ACC112 (cell line): Measurements from ENCODE around the gene CPNE4.
"Not testable (repeated sequence)": the region's sequence is repeated elsewhere in the genome, so short reads cannot be mapped to it uniquely, and the experiment has no call there.

ENCODE experiments used
- H2AFZ ChIP-seq: fragments of 200-600 bp; sonication (generic); one replicate; pipeline ENCODE4 v1.6.0; 2017; ENCODE audit warnings: antibody characterized with exemption, low read length; ENCODE audit not compliant: unreplicated experiment
- H3K27ac ChIP-seq: fragments of 200-600 bp; sonication (generic); 2 replicates; pipeline ENCODE4 v1.5.1; 2014; ENCODE audit warnings: low read depth, mild to moderate bottlenecking, antibody characterized with exemption, low read length, moderate library complexity
- H3K27me3 ChIP-seq: fragments of 200-600 bp; sonication (generic); 2 replicates; pipeline ENCODE4 v1.6.1; 2014; ENCODE audit warnings: mild to moderate bottlenecking, antibody characterized with exemption, low read length, moderate library complexity, mixed read lengths; ENCODE audit not compliant: insufficient read depth
- H3K36me3 ChIP-seq: fragments of 200-600 bp; sonication (generic); 2 replicates; pipeline ENCODE4 v1.6.1; 2016; ENCODE audit warnings: mild to moderate bottlenecking, antibody characterized with exemption, low read length, moderate library complexity, mixed read lengths; ENCODE audit not compliant: insufficient read depth
- H3K4me1 ChIP-seq: fragments of 200-600 bp; sonication (generic); one replicate; pipeline ENCODE4 v1.6.1; 2016; ENCODE audit warnings: low read length, mixed read lengths; ENCODE audit not compliant: insufficient read depth, unreplicated experiment, control insufficient read depth
- H3K4me3 ChIP-seq: fragments of 200-600 bp; sonication (generic); 2 replicates; pipeline ENCODE4 v1.5.1; 2014; ENCODE audit warnings: mild to moderate bottlenecking, low read depth, low read length
- H3K79me2 ChIP-seq: fragments of 200-600 bp; sonication (generic); one replicate; pipeline ENCODE4 v1.6.0; 2016; ENCODE audit warnings: low read length; ENCODE audit not compliant: control insufficient read depth, unreplicated experiment, insufficient read depth

The CPNE4 gene

DNA sequence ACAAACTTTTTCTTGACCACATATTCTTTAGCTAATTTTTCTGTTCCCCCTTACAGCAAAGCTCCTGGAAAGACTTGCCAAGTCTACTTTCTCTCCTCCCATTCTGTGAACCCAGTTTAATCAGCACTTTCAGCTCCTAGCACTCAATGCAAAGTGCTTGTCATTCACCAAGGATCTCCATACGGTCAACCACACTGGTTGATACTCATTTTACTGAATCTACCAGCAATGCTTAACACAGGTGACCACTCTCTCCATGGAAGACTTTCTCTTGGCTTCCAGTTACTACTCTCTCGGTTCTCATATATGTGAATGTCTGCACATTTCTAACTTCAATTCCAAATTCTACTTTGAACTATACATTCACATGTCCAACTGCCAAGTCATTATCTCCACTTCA, 543.7 kb downstream of the CPNE4 start:
- Histone ChIP-seq H3K27me3 (no peaks in the 10 kb centered on the region), H3K4me1 (no peaks in the 10 kb centered on the region), H3K36me3 (peaks cover 55% of the 10 kb centered on the region), H2AFZ (no peak overlapping the region), H3K4me3 (no peak overlapping the region), H3K79me2 (peaks cover 24% of the 10 kb centered on the region), H3K27ac (no peak overlapping the region)

DNA sequence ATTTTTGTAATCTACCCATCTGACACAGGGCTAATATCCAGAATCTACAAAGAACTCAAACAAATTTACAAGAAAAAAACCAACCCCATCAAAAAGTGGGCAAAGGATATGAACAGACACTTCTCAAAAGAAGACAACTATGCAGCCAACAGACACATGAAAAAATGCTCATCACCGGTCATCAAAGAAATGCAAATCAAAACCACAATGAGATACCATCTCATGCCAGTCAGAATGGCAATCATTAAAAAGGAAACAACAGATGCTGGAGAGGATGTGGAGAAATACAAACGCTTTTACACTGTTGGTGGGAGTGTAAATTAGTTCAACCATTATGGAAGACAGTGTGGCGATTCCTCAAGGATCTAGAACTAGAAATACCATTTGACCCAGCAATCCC, 548.3 kb downstream of the CPNE4 start:
- peaks cover 29% of the 10 kb centered on the region for H3K36me3 ChIP-seq
- H3K4me1 ChIP-seq, H3K27ac ChIP-seq, H2AFZ ChIP-seq, H3K79me2 ChIP-seq, H3K27me3 ChIP-seq, H3K4me3 ChIP-seq: not testable (repeated sequence)

DNA sequence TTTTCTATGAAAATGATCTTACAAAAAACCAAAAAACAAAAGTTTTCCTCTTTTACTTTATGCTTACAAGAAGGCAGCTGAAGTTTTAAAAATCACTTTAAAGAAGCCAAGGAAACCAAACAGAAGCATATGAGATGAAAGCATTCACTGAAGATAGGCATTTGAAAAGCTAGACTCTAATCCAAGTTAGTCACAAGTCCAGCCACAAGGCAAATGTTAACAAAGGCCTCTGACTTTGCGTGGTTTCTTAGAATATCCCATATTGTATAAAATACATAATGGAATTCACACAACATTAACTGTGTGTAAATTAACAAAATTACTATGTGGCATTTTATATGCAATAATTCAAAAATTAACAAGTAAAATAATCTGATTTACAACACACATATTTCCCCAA, 549.7 kb downstream of the CPNE4 start:
- no peak overlapping the region for H3K27ac ChIP-seq
- H3K4me3 ChIP-seq: no peak overlapping the region
- H3K4me1 ChIP-seq: no peaks in the 10 kb centered on the region
- H3K36me3 ChIP-seq: peaks cover 27% of the 10 kb centered on the region
- H2AFZ ChIP-seq: no peak overlapping the region
- peaks cover 5% of the 10 kb centered on the region for H3K79me2 ChIP-seq
- H3K27me3 ChIP-seq: no peaks in the 10 kb centered on the region

GRCh38 chr3:131484496-131485111, 550.2 kb downstream of the CPNE4 start:
- H3K4me1 ChIP-seq: no peaks in the 10 kb centered on the region
- no peaks in the 10 kb centered on the region for H3K27me3 ChIP-seq
- no peak overlapping the region for H2AFZ ChIP-seq
- H3K79me2 ChIP-seq: peaks cover 5% of the 10 kb centered on the region
- H3K27ac ChIP-seq: no peak overlapping the region
- H3K4me3 ChIP-seq: no peak overlapping the region
- H3K36me3 ChIP-seq: peaks cover 25% of the 10 kb centered on the region
